ENCODE measurements around the gene ST3GAL3.

ST3GAL3 gene

GRCh38 chr1:43921022-43921421, 213.7 kb downstream of the ST3GAL3 start:
- DNase-seq: no peak

GRCh38 chr1:43924516-43924915, 217.2 kb downstream of the ST3GAL3 start:
- DNase-seq: no peak

- no peak for DNase-seq
Measured at GRCh38 chr1:43925846-43926245, 218.5 kb downstream of the ST3GAL3 start.

GRCh38 chr1:43930168-43930948, 223.0 kb downstream of the ST3GAL3 start:
- DNase-seq: no peak

- DNase-seq: no peak
Measured at GRCh38 chr1:43930949-43931275, 223.6 kb downstream of the ST3GAL3 start.

- DNase-seq: no peak
Measured at GRCh38 chr1:43931711-43932660, 224.7 kb downstream of the ST3GAL3 start.

GRCh38 chr1:43932786-43933385, 225.6 kb downstream of the ST3GAL3 start:
- no peak for DNase-seq

GRCh38 chr1:43933386-43934100, 226.2 kb downstream of the ST3GAL3 start, which contains the start of gene ARTN:
ARTN (plus strand) TSS chr1:43933801; CDS start chr1:43935657, 1,856 bp downstream.
- DNase-seq: no peak

GRCh38 chr1:43934101-43934985, 227.0 kb downstream of the ST3GAL3 start:
- DNase-seq: peak; percentile 35

GRCh38 chr1:43934986-43935324, 227.6 kb downstream of the ST3GAL3 start:
- no peak for DNase-seq

- DNase-seq: no peak
Measured at GRCh38 chr1:43935711-43936427, 228.5 kb downstream of the ST3GAL3 start.

- DNase-seq: no peak
Measured at GRCh38 chr1:43936431-43937151, 229.3 kb downstream of the ST3GAL3 start.

GRCh38 chr1:43937179-43937865, 230.0 kb downstream of the ST3GAL3 start:
- no peak for DNase-seq

- no peak for DNase-seq
Measured at GRCh38 chr1:43938383-43938782, 231.0 kb downstream of the ST3GAL3 start.

- DNase-seq: no peak
Measured at GRCh38 chr1:43938892-43939587, 231.7 kb downstream of the ST3GAL3 start.

- DNase-seq: no peak
Measured at GRCh38 chr1:43942411-43942810, 235.1 kb downstream of the ST3GAL3 start.

- no peak for DNase-seq
Measured at GRCh38 chr1:43944860-43945259, 237.5 kb downstream of the ST3GAL3 start.

- DNase-seq: no peak
Measured at GRCh38 chr1:43945674-43946235, 238.4 kb downstream of the ST3GAL3 start.
